Neuronal stem cell (in vitro differentiated cells): ENCODE data around the gene MTHFSD.
A peak's percentile ranks its signal among the peaks of the same experiment; 100 is the strongest.

Experiments
- DNase-seq: peaks from one replicate; pipeline ENCODE4 v3.0.0-alpha.2; 2013; ENCODE audit warnings: low spot score
- H2AFZ ChIP-seq: one replicate; pipeline ENCODE4 v1.6.1; 2013; ENCODE audit warnings: mild to moderate bottlenecking, low read length, inconsistent platforms
- H2AK5ac ChIP-seq: 2 replicates; pipeline ENCODE4 v1.6.1; 2013; ENCODE audit warnings: low read depth, mild to moderate bottlenecking, inconsistent platforms, low read length, moderate library complexity, mixed read lengths
- H2BK120ac ChIP-seq: 2 replicates; pipeline ENCODE4 v1.6.1; 2013; ENCODE audit warnings: low read depth, mild to moderate bottlenecking, inconsistent platforms, low read length, moderate library complexity, mixed read lengths
- H2BK12ac ChIP-seq: one replicate; pipeline ENCODE4 v1.6.1; 2013; ENCODE audit warnings: low read length, inconsistent platforms
- H2BK15ac ChIP-seq: 2 replicates; pipeline ENCODE4 v1.6.1; 2013; ENCODE audit warnings: mild to moderate bottlenecking, low read length, inconsistent platforms, mixed read lengths
- H2BK5ac ChIP-seq: one replicate; pipeline ENCODE4 v1.6.1; 2013; ENCODE audit warnings: inconsistent platforms, mild to moderate bottlenecking, low read length, moderate library complexity
- H3K14ac ChIP-seq: one replicate; pipeline ENCODE4 v1.6.1; 2013; ENCODE audit warnings: low read length, inconsistent platforms
- H3K18ac ChIP-seq: 2 replicates; pipeline ENCODE4 v1.6.1; 2013; ENCODE audit warnings: low read length, inconsistent platforms
- H3K23ac ChIP-seq: 2 replicates; pipeline ENCODE4 v1.6.1; 2013; ENCODE audit warnings: low read depth, mild to moderate bottlenecking, mixed read lengths, low read length, inconsistent platforms; ENCODE audit not compliant: poor library complexity
- H3K27ac ChIP-seq: replicated peaks from 3 replicates; pipeline ENCODE4 v1.5.1; 2013; ENCODE audit warnings: low read length, inconsistent platforms
- H3K27me3 ChIP-seq, 3 experiments: 2 replicates each; pipeline ENCODE4 v1.6.1; 2013; ENCODE audit warnings: low read length in 3 of 3, mild to moderate bottlenecking in 2 of 3, inconsistent platforms in 1 of 3, low read depth in 1 of 3, mixed read lengths in 1 of 3, moderate library complexity in 1 of 3; ENCODE audit not compliant: control insufficient read depth in 3 of 3, insufficient read depth in 3 of 3
- H3K36me3 ChIP-seq, 2 donors: replicated peaks in 1 of 2; 2 replicates each; pipeline ENCODE4 v1.6.1; 2013; ENCODE audit warnings: low read length in 2 of 2; ENCODE audit not compliant: control insufficient read depth in 2 of 2, insufficient read depth in 2 of 2
- H3K4ac ChIP-seq: 2 replicates; pipeline ENCODE4 v1.6.1; 2013; ENCODE audit warnings: inconsistent platforms, mild to moderate bottlenecking, low read length, moderate library complexity
- H3K4me1 ChIP-seq, 2 donors: 1 replicate in 1 of 2; 2 replicates in 1 of 2; pipeline ENCODE4 v1.6.1; 2013; ENCODE audit warnings: low read length in 2 of 2, low read depth in 1 of 2; ENCODE audit not compliant: control insufficient read depth in 2 of 2, insufficient read depth in 1 of 2
- H3K4me2 ChIP-seq: one replicate; pipeline ENCODE4 v1.6.1; 2013; ENCODE audit warnings: mild to moderate bottlenecking, low read length, inconsistent platforms; ENCODE audit not compliant: insufficient read depth, poor library complexity, severe bottlenecking
- H3K4me3 ChIP-seq, 2 donors: 2 replicates each; pipeline ENCODE4 v1.5.1; 2013; ENCODE audit warnings: low read length in 2 of 2, mild to moderate bottlenecking in 2 of 2, inconsistent platforms in 1 of 2, moderate library complexity in 1 of 2
- H3K79me1 ChIP-seq: one replicate; pipeline ENCODE4 v1.6.1; 2013; ENCODE audit warnings: low read depth, mild to moderate bottlenecking, inconsistent platforms, low read length, moderate library complexity
- H3K9ac ChIP-seq: one replicate; pipeline ENCODE4 v1.6.1; 2013; ENCODE audit warnings: mild to moderate bottlenecking, low read depth, low read length, inconsistent platforms; ENCODE audit not compliant: poor library complexity
- H3K9me3 ChIP-seq, 2 donors: replicated peaks in 1 of 2; 2 replicates each; pipeline versions ENCODE3 to v1.6.1; 2013; ENCODE audit warnings: low read length in 2 of 2, mild to moderate bottlenecking in 2 of 2, inconsistent platforms in 1 of 2, low read depth in 1 of 2, mixed read lengths in 1 of 2, moderate library complexity in 1 of 2; ENCODE audit not compliant: control insufficient read depth in 2 of 2, insufficient read depth in 1 of 2
- H4K8ac ChIP-seq: one replicate; pipeline ENCODE4 v1.6.1; 2013; ENCODE audit warnings: low read depth, mild to moderate bottlenecking, inconsistent platforms, low read length, moderate library complexity
- H4K91ac ChIP-seq: one replicate; pipeline ENCODE4 v1.6.1; 2013; ENCODE audit warnings: low read length, low read depth, mild to moderate bottlenecking, inconsistent platforms; ENCODE audit not compliant: poor library complexity
- WGBS, 2 donors: extraction: QIAGEN DNeasy Blood & Tissue Kit; methylation state at CpG; one replicate each; pipeline ENCODE4 v1.1.7; 2013; ENCODE audit warnings: missing lambda C conversion rate in 2 of 2, mixed read lengths in 1 of 2; ENCODE audit not compliant: insufficient read length in 2 of 2, insufficient replicate concordance in 1 of 2; ENCODE audit errors: extremely low coverage in 2 of 2; 5-methylcytosine and 5-hydroxymethylcytosine counted together

The MTHFSD gene

DNA sequence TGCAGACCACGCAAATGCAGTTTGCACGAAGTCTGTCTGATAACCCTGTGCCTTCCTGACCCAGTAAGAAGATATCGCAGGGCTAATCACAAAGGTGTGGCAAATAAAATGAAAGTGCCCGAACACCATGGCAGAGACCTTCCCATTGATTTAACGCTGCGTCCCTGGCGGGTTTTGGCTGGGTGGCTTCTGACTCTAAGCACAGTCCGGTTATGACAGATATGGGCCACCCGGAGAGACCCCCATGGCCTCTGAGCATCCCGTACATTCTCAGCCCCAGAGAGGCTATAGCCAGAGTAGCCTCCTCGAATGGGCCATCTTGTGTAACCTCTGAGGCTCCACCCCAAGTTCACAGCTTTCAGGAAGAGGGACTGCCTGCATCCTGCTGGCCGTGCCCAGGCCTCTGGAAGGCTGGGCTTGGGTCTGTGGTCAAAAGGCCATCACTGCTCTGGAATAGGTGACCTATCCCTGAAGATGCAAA lies 17.0 kb upstream of the MTHFSD start:
- no peak for DNase-seq
- Histone ChIP-seq H4K91ac (no peak overlapping the region), H3K27me3 (peaks cover 63 to 100% (median 90%) of the 10 kb centered on the region in 3 experiments), H2BK5ac (no peak overlapping the region), H3K4ac (no peak overlapping the region), H2BK12ac (no peak overlapping the region), H3K18ac (no peak overlapping the region), H3K36me3 (no peaks in the 10 kb centered on the region), H3K9ac (no peak overlapping the region), H3K27ac (no peak overlapping the region), H2BK120ac (no peak overlapping the region), H3K9me3 (peaks cover 0 to 1% of the 10 kb centered on the region in 2 donors), H2AFZ (no peak overlapping the region), H3K23ac (no peak overlapping the region), H2BK15ac (peak overlapping the region; percentile 41), H2AK5ac (peak overlapping the region; percentile 2), H3K4me1 (peaks cover 0 to 14% of the 10 kb centered on the region in 2 donors), H3K14ac (peak overlapping the region; percentile 32), H3K79me1 (no peaks in the 10 kb centered on the region), H3K4me3 (no peak overlapping the region), H4K8ac (no peak overlapping the region), H3K4me2 (no peak overlapping the region)
- WGBS, 2 donors: no CpG with 5 or more reads among the region's 12 CpGs

GRCh38 chr16:86571530-86571915 lies 16.5 kb upstream of the MTHFSD start:
- Histone ChIP-seq H3K4me1 (peaks cover 0 to 10% of the 10 kb centered on the region in 2 donors), H3K14ac (peak overlapping the region; percentile 32), H2BK12ac (no peak overlapping the region), H3K36me3 (no peaks in the 10 kb centered on the region), H3K27ac (no peak overlapping the region), H3K9me3 (no peaks in the 10 kb centered on the region), H3K4ac (no peak overlapping the region), H3K9ac (no peak overlapping the region), H3K23ac (peak overlapping the region; percentile 17), H2AK5ac (peak overlapping the region; percentile 2), H3K4me2 (no peak overlapping the region), H2AFZ (no peak overlapping the region), H3K18ac (peak overlapping the region; percentile 44), H2BK120ac (no peak overlapping the region), H2BK5ac (no peak overlapping the region), H3K4me3 (no peak overlapping the region), H4K91ac (no peak overlapping the region), H3K27me3 (peaks cover 59 to 100% (median 89%) of the 10 kb centered on the region in 3 experiments), H2BK15ac (peak overlapping the region; percentile 41), H4K8ac (no peak overlapping the region), H3K79me1 (no peaks in the 10 kb centered on the region)
- no CpG with 5 or more reads among the region's 10 CpGs for WGBS, 2 donors
- no peak for DNase-seq

DNA sequence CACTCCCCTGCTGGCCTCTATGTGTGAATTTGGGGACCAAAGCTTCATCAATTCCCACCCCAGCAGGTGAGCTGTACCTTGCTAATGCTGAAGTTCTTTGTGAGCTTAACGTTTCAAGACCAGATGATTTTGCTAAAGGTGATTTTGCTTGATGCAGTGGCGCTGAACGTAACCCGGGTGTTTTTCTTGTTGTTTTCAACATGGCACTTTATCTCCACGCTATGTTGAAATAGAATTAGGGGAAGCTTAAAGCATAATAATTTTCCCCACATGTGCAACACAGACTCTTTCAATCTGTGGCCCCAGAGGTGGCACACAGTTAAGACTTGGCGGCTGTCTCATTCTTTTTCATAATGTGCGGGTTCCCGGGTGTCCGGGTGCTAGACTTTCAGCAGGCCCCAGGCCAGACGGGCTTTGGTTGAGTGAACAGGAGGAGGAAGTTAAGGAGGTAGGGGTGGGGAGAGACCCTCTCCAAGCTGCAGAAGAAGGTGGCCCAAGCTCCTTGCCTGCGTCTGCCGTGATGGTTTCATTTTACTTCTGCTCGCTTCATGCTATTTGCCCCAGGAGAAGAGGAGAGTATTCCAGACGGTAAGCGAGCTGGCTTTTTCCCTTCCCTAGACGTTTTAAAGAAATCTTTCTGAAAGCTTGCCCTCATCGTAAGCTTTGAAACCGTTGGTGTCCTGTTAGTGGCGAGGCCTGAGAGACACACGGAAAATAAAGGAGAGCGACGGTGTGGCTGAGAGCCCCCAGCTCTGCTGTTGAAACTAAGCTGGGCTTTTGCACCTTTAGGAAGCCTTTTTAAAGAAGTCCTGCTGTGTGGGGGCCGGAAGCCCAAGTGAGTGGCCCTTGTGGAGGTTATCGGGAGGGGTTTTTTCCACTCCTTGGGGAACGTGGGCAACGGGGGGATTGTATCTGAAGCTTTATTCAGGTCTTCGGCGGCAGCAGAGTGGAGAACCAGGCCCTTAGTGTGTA lies 15.8 kb upstream of the MTHFSD start:
- no peak overlapping the region for H3K4ac ChIP-seq
- H2AK5ac ChIP-seq: peak overlapping the region; percentile 2
- H3K18ac ChIP-seq: no peak overlapping the region
- H3K9ac ChIP-seq: no peak overlapping the region
- no peak overlapping the region for H2BK12ac ChIP-seq
- H3K36me3 ChIP-seq: no peaks in the 10 kb centered on the region
- no peak overlapping the region for H2AFZ ChIP-seq
- H3K23ac ChIP-seq: peak overlapping the region; percentile 8
- H3K4me2 ChIP-seq: no peak overlapping the region
- peaks cover 0 to 8% of the 10 kb centered on the region in 2 donors for H3K4me1 ChIP-seq
- H3K79me1 ChIP-seq: no peaks in the 10 kb centered on the region
- no peak overlapping the region for H2BK5ac ChIP-seq
- H2BK120ac ChIP-seq: no peak overlapping the region
- no peak overlapping the region for H3K14ac ChIP-seq
- H4K8ac ChIP-seq: no peak overlapping the region
- H3K4me3 ChIP-seq: no peak overlapping the region
- H3K27me3 ChIP-seq: peaks cover 60 to 100% (median 90%) of the 10 kb centered on the region in 3 experiments
- no peak overlapping the region for H3K27ac ChIP-seq
- no peak for DNase-seq
- WGBS, 2 donors: no CpG with 5 or more reads among the region's 28 CpGs
- H4K91ac ChIP-seq: no peak overlapping the region
- H2BK15ac ChIP-seq: peak overlapping the region; percentile 41
- peaks cover 0 to 2% of the 10 kb centered on the region in 2 donors for H3K9me3 ChIP-seq
